NCI-H146 treated with DMSO at 0.1 percent for 48 hours (cell line): ENCODE measurements around the gene COG7.
A peak's percentile ranks its signal among the peaks of the same experiment; 100 is the strongest.
"Not testable (repeated sequence)": the region's sequence is repeated elsewhere in the genome, so short reads cannot be mapped to it uniquely, and the experiment has no call there.

Source experiments
- DNase-seq: peaks from one replicate; lab custom pipeline; 2025; ENCODE audit not compliant: unreplicated experiment; lab: John Stamatoyannopoulos, UW

Gene COG7

GRCh38 chr16:23414731-23415130 lies 38.3 kb downstream of the COG7 start:
- no peak for DNase-seq

- peak; percentile 31 for DNase-seq
Observed at GRCh38 chr16:23410176-23410575, 42.8 kb downstream of the COG7 start.

- no peak for DNase-seq
Observed at GRCh38 chr16:23409522-23409921, 43.5 kb downstream of the COG7 start.

- DNase-seq: peak; percentile 17
Observed at GRCh38 chr16:23408823-23409298, 44.1 kb downstream of the COG7 start.

GRCh38 chr16:23408242-23408822 lies 44.7 kb downstream of the COG7 start:
- DNase-seq: peak; percentile 10

GRCh38 chr16:23407436-23408127 lies 45.4 kb downstream of the COG7 start:
- DNase-seq: no peak

- no peak for DNase-seq
Observed at GRCh38 chr16:23406546-23407240, 46.3 kb downstream of the COG7 start.

- no peak for DNase-seq
Observed at GRCh38 chr16:23406024-23406423, 47.0 kb downstream of the COG7 start.

GRCh38 chr16:23403547-23403946 lies 49.4 kb downstream of the COG7 start:
- DNase-seq: no peak

- no peak for DNase-seq
Observed at GRCh38 chr16:23402100-23402499, 50.9 kb downstream of the COG7 start.

GRCh38 chr16:23401139-23401538 lies 51.9 kb downstream of the COG7 start:
- no peak for DNase-seq

GRCh38 chr16:23400447-23400846 lies 52.5 kb downstream of the COG7 start:
- not testable (repeated sequence) for DNase-seq

- no peak for DNase-seq
Observed at GRCh38 chr16:23398987-23399805, 53.8 kb downstream of the COG7 start.

- no peak for DNase-seq
Observed at GRCh38 chr16:23397464-23397863, 55.5 kb downstream of the COG7 start.

GRCh38 chr16:23395732-23396131 lies 57.3 kb downstream of the COG7 start:
- no peak for DNase-seq

GRCh38 chr16:23394141-23394831 lies 58.7 kb downstream of the COG7 start:
- no peak for DNase-seq

- no peak for DNase-seq
Observed at GRCh38 chr16:23392223-23392600, 60.8 kb downstream of the COG7 start.

GRCh38 chr16:23391381-23392222 lies 61.4 kb downstream of the COG7 start:
- no peak for DNase-seq

GRCh38 chr16:23389936-23390335 lies 63.1 kb downstream of the COG7 start:
- DNase-seq: not testable (repeated sequence)

GRCh38 chr16:23389201-23389600 lies 63.8 kb downstream of the COG7 start:
- DNase-seq: no peak
